ENCODE data around the gene PLCB2. TPM values are rescaled to one million over a fixed set of nuclear protein-coding genes. Genes with fewer than 3 reads are reported as not detected.

Gene PLCB2
- total and polyA plus RNA-seq, 9 of the 15 experiments (the other 6 are each of a cell fraction or from before 2014, with no cell fraction given): 0.37 to 12.3 (median 8.0) TPM

- TF ChIP-seq, protein P1, sequence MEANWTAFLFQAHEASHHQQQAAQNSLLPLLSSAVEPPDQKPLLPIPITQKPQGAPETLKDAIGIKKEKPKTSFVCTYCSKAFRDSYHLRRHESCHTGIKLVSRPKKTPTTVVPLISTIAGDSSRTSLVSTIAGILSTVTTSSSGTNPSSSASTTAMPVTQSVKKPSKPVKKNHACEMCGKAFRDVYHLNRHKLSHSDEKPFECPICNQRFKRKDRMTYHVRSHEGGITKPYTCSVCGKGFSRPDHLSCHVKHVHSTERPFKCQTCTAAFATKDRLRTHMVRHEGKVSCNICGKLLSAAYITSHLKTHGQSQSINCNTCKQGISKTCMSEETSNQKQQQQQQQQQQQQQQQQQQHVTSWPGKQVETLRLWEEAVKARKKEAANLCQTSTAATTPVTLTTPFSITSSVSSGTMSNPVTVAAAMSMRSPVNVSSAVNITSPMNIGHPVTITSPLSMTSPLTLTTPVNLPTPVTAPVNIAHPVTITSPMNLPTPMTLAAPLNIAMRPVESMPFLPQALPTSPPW (CRISPR knock-in tag; IDR thresholded peaks at IDR 0.05): peak; percentile 63
- TF ChIP-seq, protein P2, sequence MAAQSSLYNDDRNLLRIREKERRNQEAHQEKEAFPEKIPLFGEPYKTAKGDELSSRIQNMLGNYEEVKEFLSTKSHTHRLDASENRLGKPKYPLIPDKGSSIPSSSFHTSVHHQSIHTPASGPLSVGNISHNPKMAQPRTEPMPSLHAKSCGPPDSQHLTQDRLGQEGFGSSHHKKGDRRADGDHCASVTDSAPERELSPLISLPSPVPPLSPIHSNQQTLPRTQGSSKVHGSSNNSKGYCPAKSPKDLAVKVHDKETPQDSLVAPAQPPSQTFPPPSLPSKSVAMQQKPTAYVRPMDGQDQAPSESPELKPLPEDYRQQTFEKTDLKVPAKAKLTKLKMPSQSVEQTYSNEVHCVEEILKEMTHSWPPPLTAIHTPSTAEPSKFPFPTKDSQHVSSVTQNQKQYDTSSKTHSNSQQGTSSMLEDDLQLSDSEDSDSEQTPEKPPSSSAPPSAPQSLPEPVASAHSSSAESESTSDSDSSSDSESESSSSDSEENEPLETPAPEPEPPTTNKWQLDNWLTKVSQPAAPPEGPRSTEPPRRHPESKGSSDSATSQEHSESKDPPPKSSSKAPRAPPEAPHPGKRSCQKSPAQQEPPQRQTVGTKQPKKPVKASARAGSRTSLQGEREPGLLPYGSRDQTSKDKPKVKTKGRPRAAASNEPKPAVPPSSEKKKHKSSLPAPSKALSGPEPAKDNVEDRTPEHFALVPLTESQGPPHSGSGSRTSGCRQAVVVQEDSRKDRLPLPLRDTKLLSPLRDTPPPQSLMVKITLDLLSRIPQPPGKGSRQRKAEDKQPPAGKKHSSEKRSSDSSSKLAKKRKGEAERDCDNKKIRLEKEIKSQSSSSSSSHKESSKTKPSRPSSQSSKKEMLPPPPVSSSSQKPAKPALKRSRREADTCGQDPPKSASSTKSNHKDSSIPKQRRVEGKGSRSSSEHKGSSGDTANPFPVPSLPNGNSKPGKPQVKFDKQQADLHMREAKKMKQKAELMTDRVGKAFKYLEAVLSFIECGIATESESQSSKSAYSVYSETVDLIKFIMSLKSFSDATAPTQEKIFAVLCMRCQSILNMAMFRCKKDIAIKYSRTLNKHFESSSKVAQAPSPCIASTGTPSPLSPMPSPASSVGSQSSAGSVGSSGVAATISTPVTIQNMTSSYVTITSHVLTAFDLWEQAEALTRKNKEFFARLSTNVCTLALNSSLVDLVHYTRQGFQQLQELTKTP (IDR thresholded peaks at IDR 0.05; ENCODE audit: low read depth in 1 of 2, partially characterized antibody in 2 of 2): no peak
- TF ChIP-seq, protein P3, sequence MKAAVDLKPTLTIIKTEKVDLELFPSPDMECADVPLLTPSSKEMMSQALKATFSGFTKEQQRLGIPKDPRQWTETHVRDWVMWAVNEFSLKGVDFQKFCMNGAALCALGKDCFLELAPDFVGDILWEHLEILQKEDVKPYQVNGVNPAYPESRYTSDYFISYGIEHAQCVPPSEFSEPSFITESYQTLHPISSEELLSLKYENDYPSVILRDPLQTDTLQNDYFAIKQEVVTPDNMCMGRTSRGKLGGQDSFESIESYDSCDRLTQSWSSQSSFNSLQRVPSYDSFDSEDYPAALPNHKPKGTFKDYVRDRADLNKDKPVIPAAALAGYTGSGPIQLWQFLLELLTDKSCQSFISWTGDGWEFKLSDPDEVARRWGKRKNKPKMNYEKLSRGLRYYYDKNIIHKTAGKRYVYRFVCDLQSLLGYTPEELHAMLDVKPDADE (conservative IDR thresholded peaks at IDR 0.05; ENCODE audit: control insufficient read depth, low read depth, low read length): no peak
- TF ChIP-seq HDAC3 (IDR thresholded peaks at IDR 0.05; ENCODE audit: borderline replicate concordance, partially characterized antibody) (no peak), MEF2D (tag; conservative IDR thresholded peaks at IDR 0.05; ENCODE audit: low read depth) (no peak), KLF6 (CRISPR knock-in tag; IDR thresholded peaks at IDR 0.05; ENCODE audit: borderline replicate concordance) (no peak), STAT5B (CRISPR knock-in tag; IDR thresholded peaks at IDR 0.05) (no peak), ZNF197 (CRISPR knock-in tag; IDR thresholded peaks at IDR 0.05; ENCODE audit: low read depth) (no peak), ETV5 (CRISPR knock-in tag; IDR thresholded peaks at IDR 0.05; ENCODE audit: low read depth) (peak; percentile 1; the same call in 1 of the 2 replicates), POLR3G (IDR thresholded peaks at IDR 0.05; ENCODE audit: extremely low read depth, insufficient read length, insufficient replicate concordance) (no peak), ZNF184 (CRISPR knock-in tag; IDR thresholded peaks at IDR 0.05) (no peak), NCOA1 (IDR thresholded peaks at IDR 0.05; ENCODE audit: low read depth) (no peak), CBX1 (IDR thresholded peaks at IDR 0.05; ENCODE audit: low read depth) (peak; percentile 3; the same call in 1 of the 2 replicates)
These were observed 24.7 kb downstream of the PLCB2 start, which contains the start of gene ANKRD63 (continued) for GRCh38 chr15:40282869-40283614.
